Upper lobe of left lung (tissue), 6 donors: Measurements from ENCODE around the gene RBM48. TPM values are rescaled to one million over a fixed set of nuclear protein-coding genes. Genes with fewer than 3 reads are reported as not detected.

Experiments
- ATAC-seq, 2 donors: fragments of 200-7000 bp; cut with Tn5 transposase; one replicate each; pipeline ENCODE4 v1.9.1; 2022; ENCODE audit warnings: mild to moderate bottlenecking in 2 of 2, moderate library complexity in 2 of 2; ENCODE audit not compliant: low FRiP score in 2 of 2
- DNase-seq, 2 donors: peaks; one replicate each; pipeline ENCODE4 v3.0.0-alpha.2; 2019 to 2020
- H3K27ac ChIP-seq, 4 donors: fragments of 200-600 bp; sonication (generic); one replicate each; pipeline ENCODE4 v1.5.1; 2016 to 2019
- H3K27me3 ChIP-seq, 4 donors: fragments of 200-600 bp; sonication (generic); one replicate each; pipeline ENCODE4 v1.5.1; 2017 to 2019
- H3K36me3 ChIP-seq, 4 donors: fragments of 200-600 bp; sonication (generic); one replicate each; pipeline ENCODE4 v1.5.1; 2016 to 2019
- H3K4me1 ChIP-seq, 4 donors: fragments of 200-600 bp; sonication (generic); one replicate each; pipeline ENCODE4 v1.5.1; 2018 to 2019
- H3K4me3 ChIP-seq, 4 donors: fragments of 200-600 bp; sonication (generic); one replicate each; pipeline ENCODE4 v1.5.1; 2017 to 2019; ENCODE audit warnings: mild to moderate bottlenecking in 2 of 4, moderate library complexity in 1 of 4
- H3K9me3 ChIP-seq, 4 donors: fragments of 200-600 bp; sonication (generic); one replicate each; pipeline ENCODE4 v1.5.1; 2018 to 2019
- EP300 ChIP-seq, 4 donors: sonication (generic); formaldehyde crosslinking; IDR thresholded peaks; one replicate each; pipeline ENCODE4 v1.5.1; 2017; ENCODE audit warnings: antibody characterized with exemption in 4 of 4, control low read depth in 2 of 4
- POLR2A ChIP-seq, 4 donors: fragments of 450-650 bp; IDR thresholded peaks; one replicate each; pipeline ENCODE4 v1.5.1; 2016 to 2017; ENCODE audit warnings: antibody characterized with exemption in 4 of 4, mild to moderate bottlenecking in 2 of 4
- POLR2AphosphoS5 ChIP-seq, 2 donors: sonication (generic); formaldehyde crosslinking; IDR thresholded peaks; one replicate each; pipeline ENCODE4 v1.5.1; 2017; ENCODE audit warnings: antibody characterized with exemption in 2 of 2
- WGBS, 2 donors: methylation state at CpG; one replicate each; pipeline ENCODE4 v1.1.5; 2017 to 2018; 5-methylcytosine and 5-hydroxymethylcytosine counted together
- total RNA-seq, 6 donors: library from RNA; depleted of rRNA in 4 of 6; stranded (reverse); fragments of >200 nt in 4 of 6; gene quantifications; one replicate each; pipeline versions ENCODE4 v1.1.0 to v1.2.1, GENCODE V29; 2016 to 2021
- TF ChIP-seq, protein P1 (sequence below), 6 experiments: fragments of 450-650 bp in 4 of 6; fragments of 200-600 bp in 2 of 6; sonication (generic) in 2 of 6; IDR thresholded peaks; one replicate each; pipeline ENCODE4 v1.5.1; 2016 to 2019; ENCODE audit warnings: antibody characterized with exemption in 6 of 6
- donor health status: DM: no; HTN: no; CAD: no; lungs with moderate emphysema.
- donor health status: DM: no; HTN: yes; CAD: no; lungs with severe emphysema.

Gene RBM48
- total RNA-seq, 6 donors from 2014 or later = 3.7 to 17.9 (median 10.9) TPM

DNA sequence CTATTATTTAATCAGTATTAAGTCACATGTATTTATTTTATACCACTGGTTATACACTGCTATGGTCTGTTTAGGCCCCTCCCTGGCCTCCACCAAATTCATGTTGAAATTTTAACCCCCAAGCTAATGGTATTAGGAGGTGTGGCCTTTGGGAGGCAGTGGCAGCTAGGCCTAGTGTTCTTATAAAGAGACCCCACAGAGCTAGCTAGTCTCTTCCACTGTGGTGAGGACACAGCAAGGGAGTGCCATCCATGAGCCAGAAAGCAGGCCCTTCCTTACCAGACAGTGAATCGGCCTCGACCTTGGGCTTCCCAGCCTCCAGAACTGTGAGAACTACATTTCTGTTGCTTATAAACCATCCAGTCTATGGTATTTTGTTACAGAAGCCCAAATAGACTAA, 28.7 kb downstream of the RBM48 start:
- Histone ChIP-seq H3K4me1 (no peaks in the 10 kb centered on the region), H3K9me3 (no peaks in the 10 kb centered on the region), H3K27me3 (no peaks in the 10 kb centered on the region), H3K27ac (no peak overlapping the region), H3K36me3 (peaks cover 4 to 30% (median 9%) of the 10 kb centered on the region in 4 donors), H3K4me3 (no peak overlapping the region)
- 83 to 96% methylated on average over 2 of the region's 2 CpGs for WGBS, 2 donors
- TF ChIP-seq EP300 (IDR thresholded peaks at IDR 0.05) (no peak), POLR2A (IDR thresholded peaks at IDR 0.05) (no peak), POLR2AphosphoS5 (IDR thresholded peaks at IDR 0.05) (no peak)
- TF ChIP-seq, protein P1, sequence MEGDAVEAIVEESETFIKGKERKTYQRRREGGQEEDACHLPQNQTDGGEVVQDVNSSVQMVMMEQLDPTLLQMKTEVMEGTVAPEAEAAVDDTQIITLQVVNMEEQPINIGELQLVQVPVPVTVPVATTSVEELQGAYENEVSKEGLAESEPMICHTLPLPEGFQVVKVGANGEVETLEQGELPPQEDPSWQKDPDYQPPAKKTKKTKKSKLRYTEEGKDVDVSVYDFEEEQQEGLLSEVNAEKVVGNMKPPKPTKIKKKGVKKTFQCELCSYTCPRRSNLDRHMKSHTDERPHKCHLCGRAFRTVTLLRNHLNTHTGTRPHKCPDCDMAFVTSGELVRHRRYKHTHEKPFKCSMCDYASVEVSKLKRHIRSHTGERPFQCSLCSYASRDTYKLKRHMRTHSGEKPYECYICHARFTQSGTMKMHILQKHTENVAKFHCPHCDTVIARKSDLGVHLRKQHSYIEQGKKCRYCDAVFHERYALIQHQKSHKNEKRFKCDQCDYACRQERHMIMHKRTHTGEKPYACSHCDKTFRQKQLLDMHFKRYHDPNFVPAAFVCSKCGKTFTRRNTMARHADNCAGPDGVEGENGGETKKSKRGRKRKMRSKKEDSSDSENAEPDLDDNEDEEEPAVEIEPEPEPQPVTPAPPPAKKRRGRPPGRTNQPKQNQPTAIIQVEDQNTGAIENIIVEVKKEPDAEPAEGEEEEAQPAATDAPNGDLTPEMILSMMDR (IDR thresholded peaks at IDR 0.05) = no peak
- DNase-seq (no peak), ATAC-seq (no peak)

DNA sequence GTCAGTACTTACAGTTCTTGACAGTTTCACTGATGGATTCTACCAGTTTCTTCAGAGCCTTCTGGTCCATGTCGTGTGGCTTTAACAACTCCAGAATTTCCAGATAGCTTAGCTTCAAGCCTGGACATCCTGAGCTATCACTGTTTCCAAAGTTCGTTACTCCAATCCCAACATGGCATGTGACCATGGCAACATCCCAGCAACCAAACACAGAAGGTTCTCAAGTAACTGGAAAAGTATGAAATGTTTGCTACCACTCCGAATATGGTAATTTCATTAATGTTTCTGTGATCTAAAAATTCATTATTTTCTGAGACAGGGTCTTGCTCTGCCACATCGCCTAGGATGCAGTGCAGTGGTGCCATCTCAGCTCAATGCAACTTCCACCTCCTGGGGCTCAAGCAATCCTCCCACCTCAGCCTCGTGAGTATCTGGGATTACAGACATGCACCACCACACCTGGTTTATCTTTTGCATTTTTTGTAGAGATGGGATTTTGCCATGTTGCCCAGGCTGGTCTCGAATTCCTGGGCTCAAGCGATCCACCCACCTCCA, 29.3 kb downstream of the RBM48 start:
- DNase-seq = no peak
- no peak for ATAC-seq

DNA sequence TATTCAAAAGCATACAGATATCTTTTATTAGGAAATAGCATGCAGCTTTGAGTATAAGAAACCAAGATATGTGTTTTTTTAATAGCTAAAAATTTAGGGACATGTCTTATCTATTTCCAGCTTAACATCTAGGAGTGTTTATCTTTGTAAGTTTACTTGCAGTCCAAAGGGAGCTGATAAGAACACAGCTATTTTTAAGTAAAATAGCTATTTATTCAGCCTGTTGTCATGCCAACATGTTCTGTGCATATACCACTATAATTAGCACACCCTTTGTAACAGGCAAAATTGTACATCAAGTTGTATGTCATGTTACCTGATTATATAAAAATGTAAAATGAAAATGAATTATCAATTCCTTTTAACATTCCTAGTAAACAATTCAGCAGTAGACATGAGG, 32.0 kb downstream of the RBM48 start:
- peaks cover 6 to 57% (median 18%) of the 10 kb centered on the region in 4 donors for H3K36me3 ChIP-seq
- no peaks in the 10 kb centered on the region for H3K4me1 ChIP-seq
- ATAC-seq (no peak), DNase-seq (no peak)
- no peaks in the 10 kb centered on the region for H3K9me3 ChIP-seq
- TF ChIP-seq POLR2AphosphoS5 (IDR thresholded peaks at IDR 0.05) (no peak), EP300 (IDR thresholded peaks at IDR 0.05) (no peak), POLR2A (IDR thresholded peaks at IDR 0.05) (no peak)
- TF ChIP-seq, protein P1 (IDR thresholded peaks at IDR 0.05) = no peak
- H3K27ac ChIP-seq = no peak overlapping the region
- no peak overlapping the region for H3K4me3 ChIP-seq
- no peaks in the 10 kb centered on the region for H3K27me3 ChIP-seq

More for the DNA sequence above, 29.3 kb downstream of the RBM48 start:
- H3K27me3 ChIP-seq = no peaks in the 10 kb centered on the region
- no peak overlapping the region for H3K27ac ChIP-seq
- no peaks in the 10 kb centered on the region for H3K9me3 ChIP-seq
- peaks cover 5 to 36% (median 12%) of the 10 kb centered on the region in 4 donors for H3K36me3 ChIP-seq
- H3K4me3 ChIP-seq = no peak overlapping the region
- no peaks in the 10 kb centered on the region for H3K4me1 ChIP-seq
- 92% methylated on average over 7 of the region's 7 CpGs for WGBS, 2 donors
- TF ChIP-seq, protein P1 (IDR thresholded peaks at IDR 0.05) = no peak
- TF ChIP-seq POLR2AphosphoS5 (IDR thresholded peaks at IDR 0.05) (no peak), EP300 (IDR thresholded peaks at IDR 0.05) (no peak), POLR2A (IDR thresholded peaks at IDR 0.05) (no peak)

DNA sequence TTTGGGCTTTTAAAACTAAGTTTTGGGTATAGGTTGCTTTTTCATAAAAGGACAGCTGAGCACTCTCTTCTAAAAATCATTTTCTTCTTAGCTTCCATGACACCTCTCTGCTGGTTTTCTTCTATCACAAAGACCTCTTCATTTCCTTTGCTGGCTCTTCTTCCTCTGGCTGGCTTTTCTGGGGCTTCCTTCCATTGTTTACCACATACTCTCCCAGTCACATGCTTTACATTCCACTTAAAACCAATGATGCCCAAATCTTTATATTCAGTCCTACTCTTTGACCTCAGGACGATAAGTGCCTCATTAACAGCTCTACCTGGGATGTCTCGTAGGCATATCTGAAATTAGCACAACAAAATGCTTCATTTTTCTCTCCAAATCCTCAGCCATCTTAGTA, 34.8 kb downstream of the RBM48 start:
- Histone ChIP-seq H3K9me3 (no peaks in the 10 kb centered on the region), H3K27me3 (no peaks in the 10 kb centered on the region), H3K4me1 (no peaks in the 10 kb centered on the region), H3K27ac (no peak overlapping the region), H3K4me3 (no peak overlapping the region), H3K36me3 (peaks cover 15 to 75% (median 36%) of the 10 kb centered on the region in 4 donors)
- 71 to 87% methylated on average over 2 of the region's 2 CpGs for WGBS, 2 donors
- DNase-seq = no peak
- TF ChIP-seq POLR2AphosphoS5 (IDR thresholded peaks at IDR 0.05) (no peak), POLR2A (IDR thresholded peaks at IDR 0.05) (no peak)
- TF ChIP-seq, protein P1 (IDR thresholded peaks at IDR 0.05) = no peak
- no peak for ATAC-seq

DNA sequence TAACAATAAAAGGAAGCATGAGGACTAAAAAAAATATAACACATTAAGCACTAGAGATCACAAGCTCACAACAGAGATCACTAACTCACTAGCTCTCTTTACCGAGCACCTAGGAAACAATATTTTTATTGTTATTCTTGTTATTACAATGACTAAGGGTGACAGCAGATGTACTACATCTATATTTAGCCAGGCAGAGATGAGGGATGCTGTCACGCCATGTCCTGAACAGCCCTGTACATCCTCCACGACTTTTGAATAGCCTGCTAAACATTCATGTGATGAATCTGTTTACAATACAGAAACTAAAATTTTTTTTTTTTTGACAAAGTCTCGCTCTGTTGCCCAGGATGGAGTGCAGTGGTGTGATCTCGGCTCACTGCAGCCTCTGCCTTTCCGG, 38.9 kb downstream of the RBM48 start:
- ATAC-seq = no peak
- DNase-seq = no peak
- Histone ChIP-seq H3K9me3 (no peaks in the 10 kb centered on the region), H3K27ac (no peak overlapping the region), H3K27me3 (no peaks in the 10 kb centered on the region), H3K4me1 (no peaks in the 10 kb centered on the region), H3K4me3 (no peak overlapping the region), H3K36me3 (peaks cover 13 to 86% (median 38%) of the 10 kb centered on the region in 4 donors)
- 92 to 93% methylated on average over 6 of the region's 6 CpGs for WGBS, 2 donors
- TF ChIP-seq EP300 (IDR thresholded peaks at IDR 0.05) (no peak), POLR2A (IDR thresholded peaks at IDR 0.05) (no peak), POLR2AphosphoS5 (IDR thresholded peaks at IDR 0.05) (no peak)
- TF ChIP-seq, protein P1 (IDR thresholded peaks at IDR 0.05) = no peak
